T-helper 17 cell (primary cell): ENCODE data around the gene PTPRD. TPM values are rescaled to one million over a fixed set of nuclear protein-coding genes. Genes with fewer than 3 reads are reported as not detected.

Source experiments
- ATAC-seq: fragments of 150-1000 bp; cut with Tn5 transposase; 2 replicates; pipeline ENCODE4 v1.10.0; 2021; ENCODE audit warnings: mild to moderate bottlenecking, moderate library complexity
- DNase-seq, 3 donors: peaks; one replicate each; pipeline versions ENCODE4 v3.0.0 to v3.0.0-alpha.2; 2020 to 2021
- H3K9me3 ChIP-seq: one replicate; pipeline ENCODE4 v1.7.0; 2013; ENCODE audit warnings: low read length, mild to moderate bottlenecking; ENCODE audit not compliant: control insufficient read depth, poor library complexity, severe bottlenecking
- H3K27ac Mint-ChIP-seq: one replicate; pipeline ENCODE4 v1.8.0; 2022; ENCODE audit warnings: mild to moderate bottlenecking, moderate library complexity, mixed read lengths
- H3K27me3 Mint-ChIP-seq: one replicate; pipeline ENCODE4 v1.8.0; 2022; ENCODE audit warnings: mixed read lengths
- H3K36me3 Mint-ChIP-seq: one replicate; pipeline ENCODE4 v1.8.0; 2022; ENCODE audit warnings: low read depth, mixed read lengths
- H3K4me1 Mint-ChIP-seq: one replicate; pipeline ENCODE4 v1.8.0; 2022; ENCODE audit warnings: mild to moderate bottlenecking, mixed read lengths
- H3K4me3 Mint-ChIP-seq: one replicate; pipeline ENCODE4 v1.8.0; 2022; ENCODE audit warnings: mild to moderate bottlenecking, moderate library complexity, mixed read lengths
- total RNA-seq, 4 donors: library from RNA in 2 of 4; stranded (reverse) in 2 of 4; gene quantifications; one replicate each; pipeline ENCODE4 v1.2.3 and lab custom pipeline; 2022 to 2026

The PTPRD gene
- total RNA-seq, 2 donors from 2014 or later: not detected

GRCh38 chr9:8431505-8431904 is 2181.3 kb downstream of the PTPRD start:
- ATAC-seq: no peak
- Mint-ChIP-seq H3K27me3 (no peaks in the 10 kb centered on the region), H3K36me3 (no peaks in the 10 kb centered on the region), H3K4me3 (no peak overlapping the region), H3K27ac (peak overlapping the region; percentile 1), H3K4me1 (peaks cover 24% of the 10 kb centered on the region)
- no peak for DNase-seq
- no peaks in the 10 kb centered on the region for H3K9me3 ChIP-seq

DNA sequence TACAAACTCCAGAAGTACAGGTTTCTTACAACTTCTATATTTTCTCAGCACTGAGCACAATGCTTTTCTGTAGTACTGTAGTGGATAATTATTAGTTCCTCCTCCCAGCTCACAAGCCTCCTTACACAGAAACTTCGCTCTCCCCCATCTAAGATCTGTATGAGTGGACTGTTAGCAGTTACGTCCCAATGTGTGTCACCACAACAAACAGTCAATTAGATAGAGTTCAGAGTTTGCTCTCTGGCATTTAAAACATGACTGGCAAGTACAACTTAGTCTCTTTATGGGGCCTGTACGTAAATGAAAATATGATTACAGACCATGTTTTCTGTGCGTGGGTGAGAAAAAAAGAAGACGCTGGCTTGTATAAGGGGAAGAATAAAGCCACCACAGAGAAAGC is 2181.9 kb downstream of the PTPRD start:
- no peaks in the 10 kb centered on the region for H3K9me3 ChIP-seq
- Mint-ChIP-seq H3K27me3 (no peaks in the 10 kb centered on the region), H3K4me1 (peaks cover 24% of the 10 kb centered on the region), H3K4me3 (no peak overlapping the region), H3K36me3 (no peaks in the 10 kb centered on the region), H3K27ac (peak overlapping the region; percentile 1)
- ATAC-seq: no peak
- DNase-seq: no peak

GRCh38 chr9:8429768-8430167 is 2183.0 kb downstream of the PTPRD start:
- Mint-ChIP-seq H3K4me1 (peaks cover 24% of the 10 kb centered on the region), H3K36me3 (no peaks in the 10 kb centered on the region), H3K27ac (peak overlapping the region; percentile 54), H3K4me3 (no peak overlapping the region), H3K27me3 (no peaks in the 10 kb centered on the region)
- no peak for DNase-seq
- peak; percentile 33 for ATAC-seq
- no peaks in the 10 kb centered on the region for H3K9me3 ChIP-seq

- Mint-ChIP-seq H3K36me3 (no peaks in the 10 kb centered on the region), H3K27me3 (no peaks in the 10 kb centered on the region), H3K27ac (peak overlapping the region; percentile 54), H3K4me3 (peak overlapping the region; percentile 10), H3K4me1 (peaks cover 24% of the 10 kb centered on the region)
- peak; percentile 55 for ATAC-seq
- no peak for DNase-seq
- H3K9me3 ChIP-seq: no peaks in the 10 kb centered on the region
Observed at GRCh38 chr9:8429157-8429556, 2183.6 kb downstream of the PTPRD start.

- peak overlapping the region; percentile 46 for H3K4me3 Mint-ChIP-seq
- peaks cover 24% of the 10 kb centered on the region for H3K4me1 Mint-ChIP-seq
- H3K27me3 Mint-ChIP-seq: no peaks in the 10 kb centered on the region
- DNase-seq (no peak), ATAC-seq (peak; percentile 53)
- no peaks in the 10 kb centered on the region for H3K36me3 Mint-ChIP-seq
- peak overlapping the region; percentile 54 for H3K27ac Mint-ChIP-seq
- H3K9me3 ChIP-seq: no peaks in the 10 kb centered on the region
Observed at GRCh38 chr9:8428389-8428788, 2184.4 kb downstream of the PTPRD start.

- Mint-ChIP-seq H3K27me3 (no peaks in the 10 kb centered on the region), H3K36me3 (no peaks in the 10 kb centered on the region), H3K4me1 (peaks cover 17% of the 10 kb centered on the region), H3K27ac (no peak overlapping the region), H3K4me3 (no peak overlapping the region)
- ATAC-seq (no peak), DNase-seq (no peak)
- H3K9me3 ChIP-seq: no peaks in the 10 kb centered on the region
Observed at GRCh38 chr9:8424786-8425410, 2187.9 kb downstream of the PTPRD start.

- Mint-ChIP-seq H3K4me1 (no peaks in the 10 kb centered on the region), H3K36me3 (no peaks in the 10 kb centered on the region), H3K4me3 (no peak overlapping the region), H3K27ac (no peak overlapping the region), H3K27me3 (no peaks in the 10 kb centered on the region)
- ATAC-seq (no peak), DNase-seq (no peak)
- H3K9me3 ChIP-seq: no peaks in the 10 kb centered on the region
Observed at GRCh38 chr9:8420416-8420815, 2192.4 kb downstream of the PTPRD start.

DNA sequence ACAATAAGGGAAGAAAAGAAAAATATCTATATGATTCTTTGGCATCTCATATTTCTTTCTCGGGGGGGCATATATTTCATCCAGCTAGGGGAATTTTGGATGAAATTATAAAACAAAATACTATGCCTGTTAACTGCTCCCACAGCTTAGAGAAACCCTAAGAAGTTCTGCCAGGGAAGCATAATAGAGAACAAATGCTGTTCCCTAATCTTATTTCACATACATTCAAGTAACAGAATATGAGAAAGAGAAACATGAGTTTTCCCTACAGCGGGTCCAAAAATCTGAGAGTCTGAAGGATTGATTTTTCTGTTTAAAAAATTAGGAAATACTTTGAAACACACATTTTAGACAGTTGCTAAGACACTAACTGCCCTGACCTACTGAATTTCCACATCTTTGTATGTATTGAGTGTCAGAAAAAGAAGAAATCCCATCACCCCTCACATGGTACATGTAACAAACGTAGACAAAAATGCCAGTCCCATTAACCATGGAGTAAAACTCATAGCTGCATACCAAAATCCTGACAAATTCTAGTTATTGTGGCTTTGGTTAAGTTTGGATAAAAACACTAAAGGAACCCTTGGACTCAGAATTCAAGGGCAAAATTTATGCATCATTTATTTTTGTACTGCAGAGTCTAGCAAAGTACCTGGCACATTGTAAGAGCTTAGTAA is 2193.1 kb downstream of the PTPRD start:
- Mint-ChIP-seq H3K36me3 (no peaks in the 10 kb centered on the region), H3K4me1 (no peaks in the 10 kb centered on the region), H3K27me3 (no peaks in the 10 kb centered on the region), H3K27ac (no peak overlapping the region), H3K4me3 (no peak overlapping the region)
- no peaks in the 10 kb centered on the region for H3K9me3 ChIP-seq
- ATAC-seq (no peak), DNase-seq (no peak)

DNA sequence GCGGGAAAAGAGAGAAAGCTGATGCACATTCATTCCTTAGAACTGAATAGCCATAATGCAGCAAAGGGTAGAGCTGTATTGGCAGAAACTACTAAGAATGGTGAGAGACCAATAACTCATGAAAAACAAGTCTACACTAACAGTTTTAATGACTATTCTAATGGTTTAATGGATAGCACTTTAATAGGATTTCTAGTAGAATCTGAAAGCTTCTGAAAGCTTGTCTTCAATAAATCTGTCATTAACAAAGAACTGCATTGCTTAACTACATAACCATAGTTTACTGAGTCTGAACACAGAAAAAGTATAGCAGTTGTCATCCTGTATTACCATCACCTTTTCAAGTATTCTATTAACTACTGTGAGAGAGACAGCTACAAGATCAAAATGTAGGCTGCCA is 2195.5 kb downstream of the PTPRD start:
- H3K9me3 ChIP-seq: no peaks in the 10 kb centered on the region
- no peak for ATAC-seq
- Mint-ChIP-seq H3K27ac (no peak overlapping the region), H3K4me1 (no peaks in the 10 kb centered on the region), H3K27me3 (peaks cover 12% of the 10 kb centered on the region), H3K36me3 (no peaks in the 10 kb centered on the region), H3K4me3 (no peak overlapping the region)
- no peak for DNase-seq

- no peak overlapping the region for H3K4me3 Mint-ChIP-seq
Observed at GRCh38 chr9:8412327-8412726, 2200.5 kb downstream of the PTPRD start.

GRCh38 chr9:8408575-8409190 is 2204.1 kb downstream of the PTPRD start:
- Mint-ChIP-seq H3K4me3 (no peak overlapping the region), H3K27me3 (peaks cover 13% of the 10 kb centered on the region), H3K36me3 (peaks cover 2% of the 10 kb centered on the region), H3K27ac (no peak overlapping the region), H3K4me1 (peaks cover 7% of the 10 kb centered on the region)
- no peak for DNase-seq
- H3K9me3 ChIP-seq: no peaks in the 10 kb centered on the region
- no peak for ATAC-seq

More at GRCh38 chr9:8412327-8412726, 2200.5 kb downstream of the PTPRD start:
- no peaks in the 10 kb centered on the region for H3K9me3 ChIP-seq
- DNase-seq: no peak
- peaks cover 7% of the 10 kb centered on the region for H3K4me1 Mint-ChIP-seq
- peaks cover 13% of the 10 kb centered on the region for H3K27me3 Mint-ChIP-seq
- H3K36me3 Mint-ChIP-seq: no peaks in the 10 kb centered on the region
- H3K27ac Mint-ChIP-seq: no peak overlapping the region
- ATAC-seq: no peak

DNA sequence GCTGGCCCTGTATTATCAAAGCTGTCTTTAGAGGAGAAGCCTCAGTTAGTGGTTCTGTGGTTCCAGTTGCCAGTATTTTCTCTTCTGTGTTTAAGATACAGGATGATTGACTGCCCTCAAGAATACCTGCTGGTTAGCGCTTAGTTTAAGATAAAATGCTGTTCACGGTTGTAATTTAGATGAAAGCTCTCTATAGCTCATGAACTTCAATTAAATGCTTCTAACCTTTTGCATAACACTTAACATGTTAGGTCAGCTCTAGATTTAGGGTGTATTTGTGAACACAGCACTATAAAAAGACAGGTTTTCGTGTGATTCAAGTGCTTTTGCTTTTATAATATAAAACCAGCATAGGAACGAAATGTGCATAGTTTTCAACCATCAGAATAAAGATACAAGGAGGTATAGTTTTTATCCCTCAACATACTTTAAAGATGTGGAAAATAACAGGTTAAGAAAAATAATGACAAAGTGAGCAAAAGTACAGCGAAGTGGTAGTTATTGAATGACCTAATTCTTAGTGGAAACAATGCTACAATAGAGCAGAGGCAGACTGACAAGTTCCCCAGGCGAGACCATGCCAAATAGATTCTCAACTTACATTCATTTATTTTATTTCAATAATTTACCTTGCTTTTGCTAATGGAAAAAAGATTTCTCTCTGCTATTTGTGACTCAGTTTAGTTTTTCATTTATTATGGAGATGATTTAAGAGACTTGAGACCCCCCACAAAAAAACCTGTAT is 2210.7 kb downstream of the PTPRD start:
- H3K36me3 Mint-ChIP-seq: peaks cover 2% of the 10 kb centered on the region
- peaks cover 2% of the 10 kb centered on the region for H3K4me1 Mint-ChIP-seq
- DNase-seq (no peak), ATAC-seq (no peak)
- H3K9me3 ChIP-seq: no peaks in the 10 kb centered on the region
- H3K4me3 Mint-ChIP-seq: no peak overlapping the region
- no peaks in the 10 kb centered on the region for H3K27me3 Mint-ChIP-seq
- H3K27ac Mint-ChIP-seq: no peak overlapping the region

- DNase-seq (no peak), ATAC-seq (no peak)
- Mint-ChIP-seq H3K4me3 (no peak overlapping the region), H3K27me3 (peaks cover under 1% of the 10 kb centered on the region), H3K36me3 (no peaks in the 10 kb centered on the region), H3K4me1 (peaks cover 2% of the 10 kb centered on the region), H3K27ac (no peak overlapping the region)
- H3K9me3 ChIP-seq: no peaks in the 10 kb centered on the region
Observed at GRCh38 chr9:8400378-8400777, 2212.4 kb downstream of the PTPRD start.
